H4 (cell line): ENCODE data around the gene MAP2K5. TPM values are rescaled to one million over a fixed set of nuclear protein-coding genes. Genes with fewer than 3 reads are reported as not detected.
A peak's percentile ranks its signal among the peaks of the same experiment; 100 is the strongest.
"Not testable (repeated sequence)": the region's sequence is repeated elsewhere in the genome, so short reads cannot be mapped to it uniquely, and the experiment has no call there.

ENCODE experiments used
- DNase-seq: peaks from one replicate; pipeline ENCODE4 v3.0.0-alpha.2; 2015; ENCODE audit warnings: low spot score
- total RNA-seq: library from RNA; depleted of rRNA; stranded (reverse); fragments of >200 nt; shearing (Covaris generic); gene quantifications from 2 replicates; pipeline ENCODE4 v1.2.3, GENCODE V29; 2014

MAP2K5 gene
- total RNA-seq, 1 experiment from 2014 or later, result 6.6 TPM

DNA sequence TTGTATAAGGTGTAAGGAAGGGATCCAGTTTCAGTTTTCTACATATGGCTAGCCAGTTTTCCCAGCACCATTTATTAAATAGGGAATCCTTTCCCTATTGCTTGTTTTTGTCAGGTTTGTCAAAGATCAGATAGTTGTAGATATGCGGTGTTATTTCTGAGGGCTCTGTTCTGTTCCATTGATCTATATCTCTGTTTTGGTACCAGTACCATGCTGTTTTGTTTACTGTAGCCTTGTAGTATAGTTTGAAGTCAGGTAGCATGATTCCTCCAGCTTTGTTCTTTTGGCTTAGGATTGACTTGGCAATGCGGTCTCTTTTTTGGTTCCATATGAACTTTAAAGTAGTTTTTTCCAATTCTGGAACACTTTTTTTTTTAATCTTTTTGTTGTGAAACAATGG lies 130.3 kb downstream of the MAP2K5 start:
- not testable (repeated sequence) for DNase-seq

DNA sequence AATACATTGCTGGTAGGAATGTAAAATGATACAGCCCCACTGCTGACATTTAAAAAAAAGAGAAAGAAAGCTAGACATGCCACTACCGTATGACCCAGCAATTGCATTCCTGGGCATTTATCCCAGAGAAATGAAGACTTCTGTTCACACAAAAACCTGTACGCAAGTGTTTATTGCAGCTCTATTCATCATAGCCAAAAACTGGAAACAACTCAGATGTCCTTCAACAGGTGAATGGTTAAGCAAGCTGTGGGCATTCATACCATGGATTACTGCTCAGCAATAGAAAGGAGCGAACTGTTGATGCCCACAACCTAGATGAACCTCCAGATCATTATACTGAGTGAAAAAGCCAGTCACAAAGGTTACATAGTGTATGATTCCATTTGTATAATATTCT lies 132.5 kb downstream of the MAP2K5 start:
- DNase-seq, result no peak

DNA sequence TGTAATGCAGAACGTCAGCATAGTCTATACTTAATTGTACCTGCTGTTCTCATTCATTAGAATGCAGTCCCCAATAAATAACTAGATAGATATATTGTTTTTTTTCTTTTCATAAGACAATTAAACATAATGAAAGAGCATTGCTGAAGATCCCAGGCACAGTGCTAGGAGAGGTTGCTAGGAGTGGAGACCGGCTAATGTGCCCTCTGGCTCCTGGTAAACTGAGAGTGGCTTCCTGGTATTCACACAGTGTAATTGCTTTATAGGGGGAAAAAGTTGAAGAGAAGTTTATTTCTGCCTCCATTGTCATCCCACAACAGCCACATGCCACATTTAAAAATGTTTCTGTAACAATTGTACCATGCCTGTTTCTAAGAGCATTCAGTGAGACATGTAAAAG lies 135.6 kb downstream of the MAP2K5 start:
- DNase-seq, result no peak

DNA sequence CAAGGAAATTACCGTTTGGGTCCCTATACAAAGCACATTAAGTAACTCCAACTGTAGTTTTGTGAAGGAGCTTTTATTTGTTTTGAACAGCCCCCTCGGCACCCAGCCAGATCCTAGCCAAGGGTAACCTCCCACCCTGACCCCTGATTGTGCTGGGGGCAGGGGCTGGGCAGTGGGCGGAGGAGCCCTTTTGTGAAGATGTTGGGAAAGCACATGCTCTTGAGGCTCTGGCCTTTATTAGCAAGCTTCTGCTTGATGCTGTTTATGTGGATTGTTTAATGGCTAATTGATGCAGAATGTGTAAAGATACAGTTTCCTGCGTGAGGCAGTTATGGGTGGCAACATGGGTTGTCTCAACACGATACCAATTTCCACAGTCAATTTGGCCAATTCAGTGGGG lies 136.5 kb downstream of the MAP2K5 start:
- no peak for DNase-seq

DNA sequence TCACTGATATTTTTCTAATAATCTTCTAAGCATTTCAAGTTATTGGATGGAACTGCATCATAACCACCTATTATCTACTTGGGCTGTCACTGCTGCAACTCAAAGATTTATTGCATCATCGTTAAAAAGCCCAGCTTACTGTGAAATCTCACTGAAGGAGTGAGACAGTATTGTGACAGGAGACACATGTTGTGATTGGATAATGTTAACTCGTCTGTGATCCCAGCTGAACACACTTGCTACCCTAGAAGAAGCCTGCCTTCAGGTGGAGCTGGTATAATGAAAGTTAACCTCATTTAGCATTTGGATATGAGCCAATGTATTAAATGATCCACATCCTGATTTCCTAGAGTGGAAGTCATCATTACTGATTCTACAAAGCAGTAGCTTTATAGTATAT lies 138.1 kb downstream of the MAP2K5 start:
- no peak for DNase-seq

DNA sequence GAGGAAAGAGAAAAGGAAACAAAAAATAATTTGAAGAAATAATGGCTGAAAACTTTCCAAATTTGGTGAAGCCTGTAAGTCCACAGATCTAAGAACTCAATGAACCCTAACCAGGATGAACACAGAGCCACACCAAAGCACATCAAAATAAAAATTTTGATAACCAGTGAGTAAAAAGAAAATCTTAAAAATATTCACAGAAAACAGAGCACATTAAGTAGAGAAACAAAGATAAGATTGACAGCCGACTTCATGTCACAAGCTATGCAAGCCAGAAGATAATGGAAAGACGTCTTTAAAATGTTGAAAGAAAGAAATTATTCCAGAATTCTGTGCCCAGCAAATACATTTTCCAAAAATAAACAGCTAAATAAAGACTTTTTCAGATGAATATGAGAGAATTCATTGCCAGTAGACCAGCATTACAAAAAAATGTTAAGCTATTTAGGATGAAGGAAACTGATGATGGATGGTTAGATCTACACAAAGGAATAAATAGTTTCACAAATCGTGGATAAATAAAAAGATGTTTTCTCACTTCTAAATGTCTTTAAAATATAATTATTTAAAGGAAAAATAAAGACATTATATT lies 142.6 kb downstream of the MAP2K5 start:
- DNase-seq, result peak; percentile 42

DNA sequence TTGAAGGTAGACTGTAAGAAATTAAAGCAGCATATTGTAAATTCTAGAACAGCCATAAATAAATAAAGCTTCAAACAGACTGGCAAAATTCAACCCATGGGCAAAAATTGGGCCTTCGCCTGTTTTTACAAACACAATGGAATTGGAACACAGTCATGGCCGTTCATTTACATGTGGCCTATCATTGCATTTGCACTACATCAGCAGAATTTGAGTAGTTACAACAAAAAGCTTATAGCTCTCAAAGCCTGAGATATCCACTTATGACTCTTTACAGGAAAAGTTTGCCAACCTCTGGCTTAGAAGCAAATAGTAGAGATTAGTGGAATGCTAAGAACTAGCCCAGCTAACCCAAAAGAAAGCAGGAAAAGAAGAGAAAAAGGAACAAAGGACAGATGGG lies 143.2 kb downstream of the MAP2K5 start:
- no peak for DNase-seq

DNA sequence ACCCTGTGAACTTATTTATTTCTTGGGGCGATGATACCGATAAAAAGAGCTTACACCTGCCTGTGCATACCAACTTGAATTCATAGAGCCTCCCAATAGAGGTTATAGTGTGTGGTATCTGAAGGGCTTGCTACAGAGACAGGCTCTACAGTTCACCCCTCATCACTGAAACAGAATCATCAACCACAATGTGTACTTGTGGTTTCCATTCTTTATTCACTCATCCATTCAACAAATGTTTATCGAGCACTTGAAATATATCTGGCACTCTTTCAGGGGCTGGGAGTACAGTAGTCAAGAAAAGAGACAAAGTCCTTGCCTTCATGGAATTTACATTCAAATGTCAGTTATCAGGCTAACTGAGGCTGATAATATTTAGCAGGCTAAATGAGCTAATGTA lies 148.4 kb downstream of the MAP2K5 start:
- DNase-seq, result peak; percentile 53

DNA sequence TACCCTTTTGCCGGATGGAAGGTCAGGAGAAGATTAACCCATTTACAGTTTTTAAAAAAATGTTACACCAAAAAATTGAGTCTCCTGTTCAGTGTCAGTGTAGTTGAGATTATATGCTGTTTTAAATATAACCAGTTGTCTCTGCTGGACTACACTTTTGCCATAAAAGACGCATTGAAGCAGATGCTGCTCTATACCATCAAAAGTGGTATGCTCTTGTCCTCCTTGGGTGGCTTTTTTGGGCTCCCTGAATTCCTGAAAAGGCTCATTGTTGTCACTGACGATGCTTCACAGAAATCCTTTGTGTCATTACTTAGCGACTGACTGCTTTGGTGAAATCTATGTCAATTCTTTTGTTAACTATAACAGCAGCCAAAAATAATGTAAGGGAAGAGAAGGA lies 148.9 kb downstream of the MAP2K5 start:
- no peak for DNase-seq

DNA sequence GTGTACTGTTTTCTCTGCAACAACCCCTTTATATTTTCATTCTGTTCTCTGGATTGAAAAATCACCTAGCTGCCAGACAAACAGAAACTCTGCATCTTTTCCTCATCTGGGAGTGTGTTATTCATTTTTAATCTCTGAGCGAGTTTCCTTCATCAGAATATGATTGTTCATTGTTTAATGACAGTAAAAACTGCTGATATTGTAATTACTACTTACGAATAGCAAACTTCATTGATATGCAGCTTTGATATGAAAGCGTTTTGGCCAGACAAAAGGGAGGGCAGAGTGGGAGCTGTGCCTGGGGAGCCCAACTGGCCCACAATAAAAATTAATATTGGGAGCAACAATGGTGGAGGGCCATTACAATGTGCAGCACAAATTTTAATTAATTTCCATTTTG lies 150.1 kb downstream of the MAP2K5 start:
- DNase-seq, result no peak

DNA sequence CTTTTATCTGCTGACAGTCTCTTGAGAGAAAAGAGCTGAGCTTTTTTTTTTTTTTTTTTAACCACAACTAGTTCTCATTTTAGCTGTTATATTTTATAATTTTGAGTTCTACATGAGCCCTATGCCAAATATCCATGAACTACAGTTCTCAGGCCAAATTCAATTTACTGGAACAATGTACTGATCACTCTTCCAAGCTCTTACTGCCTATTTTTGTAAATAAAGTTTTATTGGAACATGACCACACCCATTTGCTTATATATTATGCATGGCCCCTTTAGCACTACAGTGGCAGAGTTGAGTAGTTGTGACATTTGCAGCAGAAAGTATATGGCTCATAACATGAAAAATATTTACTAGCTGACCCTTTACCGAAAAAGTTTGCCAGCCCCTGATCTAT lies 153.6 kb downstream of the MAP2K5 start:
- no peak for DNase-seq

DNA sequence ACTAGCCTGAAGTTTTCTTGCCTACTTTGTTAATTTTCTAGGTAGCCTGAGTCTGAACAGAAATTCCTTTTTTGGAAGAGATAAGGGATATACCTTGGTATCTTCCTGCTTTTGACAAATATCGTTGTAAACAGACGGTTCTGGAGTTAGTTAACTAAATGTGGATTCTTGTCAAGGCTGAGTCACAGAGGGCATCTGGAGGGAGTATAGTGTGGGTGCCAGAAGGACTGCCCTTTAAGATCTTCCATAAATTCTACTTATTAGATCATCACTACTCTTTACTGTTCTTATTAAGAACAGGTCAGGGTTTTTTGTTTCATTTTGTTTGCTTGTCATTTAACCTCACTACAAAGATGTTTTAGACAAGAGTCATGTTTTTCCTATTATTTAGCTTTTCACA lies 157.5 kb downstream of the MAP2K5 start:
- no peak for DNase-seq

DNA sequence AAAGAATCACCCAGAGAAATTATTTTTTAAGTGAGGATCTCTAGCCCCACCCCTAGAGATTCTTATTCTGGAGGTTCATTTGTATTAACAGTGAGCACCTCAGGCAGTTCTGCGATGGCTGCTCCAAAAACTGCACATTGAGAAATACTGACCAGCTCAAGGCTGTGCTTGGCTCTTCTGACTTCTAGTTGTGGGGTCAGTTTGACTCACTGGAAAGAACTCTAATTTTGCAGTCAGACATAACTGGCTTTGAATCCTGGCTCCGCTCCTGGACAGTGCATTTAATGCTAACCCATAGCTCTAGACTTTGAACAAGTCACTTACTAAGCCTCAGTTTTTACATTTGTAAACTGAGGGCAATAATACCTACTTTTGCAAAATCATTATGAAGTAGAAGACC lies 159.2 kb downstream of the MAP2K5 start:
- DNase-seq, result no peak

DNA sequence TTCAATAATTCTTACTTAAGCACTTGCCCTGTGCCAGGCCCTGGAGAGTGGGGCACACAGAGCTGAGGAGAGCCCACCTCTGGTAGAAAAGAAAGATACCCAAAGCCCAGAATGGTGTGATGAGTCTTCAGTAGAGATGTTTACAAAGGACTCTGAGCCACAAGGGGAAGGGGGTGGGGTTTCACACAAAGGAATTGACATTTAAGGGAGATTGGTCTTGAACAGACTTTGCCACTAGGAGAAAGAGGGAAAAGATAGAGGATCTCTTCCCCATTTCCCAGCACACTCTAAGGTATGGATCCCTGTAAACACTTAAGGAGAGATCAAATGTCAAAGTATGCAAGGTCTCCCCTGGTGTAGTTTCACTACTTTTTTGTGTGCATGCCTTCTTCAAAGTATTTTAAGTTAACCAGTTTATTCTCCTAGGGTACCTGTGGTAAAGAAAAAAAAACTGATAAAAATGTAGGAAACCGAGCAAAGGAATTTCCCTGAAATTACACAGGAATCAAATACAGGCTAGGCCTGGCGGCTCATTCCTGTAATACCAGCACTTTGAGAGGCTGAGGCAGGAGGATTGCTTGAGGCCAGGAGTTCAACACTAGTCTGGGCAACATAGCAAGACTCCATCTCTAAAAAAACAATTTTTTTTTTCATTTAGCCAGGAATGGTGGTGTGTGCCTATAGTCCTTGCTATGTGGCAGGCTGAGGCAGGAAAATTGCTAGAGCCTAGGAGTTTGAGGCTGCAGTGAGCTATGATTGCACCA lies 165.2 kb downstream of the MAP2K5 start:
- no peak for DNase-seq

DNA sequence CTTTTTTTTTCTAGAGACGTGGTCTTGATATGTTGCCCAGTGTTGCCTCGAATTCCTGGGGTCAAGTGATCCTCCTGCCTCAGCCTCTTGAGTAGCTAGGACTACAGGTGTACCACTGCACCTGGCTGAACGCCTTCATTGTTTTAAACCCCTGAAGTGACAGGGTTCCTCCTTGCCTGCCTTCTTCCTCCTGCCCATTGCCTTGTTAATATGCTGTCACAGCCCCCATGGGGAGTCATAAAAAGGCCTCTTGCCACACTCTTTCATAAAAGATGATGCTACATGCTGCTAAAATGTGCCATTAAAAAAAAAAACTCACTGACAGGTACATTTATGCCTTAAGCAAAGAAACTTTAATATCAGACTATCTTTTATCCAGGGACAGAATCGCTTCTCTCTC lies 166.0 kb downstream of the MAP2K5 start:
- DNase-seq, result no peak

DNA sequence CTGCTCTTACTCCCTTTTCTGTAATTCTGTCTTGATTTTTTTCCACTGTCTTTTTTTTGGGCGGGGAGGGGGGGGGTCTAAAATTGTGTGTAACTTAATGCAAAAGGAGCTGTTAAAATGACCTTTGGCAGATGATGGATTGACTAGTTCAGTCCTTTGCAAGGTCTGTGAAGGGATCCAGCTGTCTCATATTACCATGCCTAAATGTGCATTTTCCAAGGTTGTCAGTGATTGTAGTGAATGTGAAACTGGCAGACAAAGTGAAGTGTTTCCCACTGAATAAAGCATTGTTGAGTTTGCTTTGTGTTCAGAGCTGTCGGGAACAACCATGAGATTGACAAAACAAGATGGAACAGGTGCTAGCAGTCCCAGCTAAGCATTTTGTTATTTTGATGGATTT lies 172.7 kb downstream of the MAP2K5 start:
- no peak for DNase-seq

DNA sequence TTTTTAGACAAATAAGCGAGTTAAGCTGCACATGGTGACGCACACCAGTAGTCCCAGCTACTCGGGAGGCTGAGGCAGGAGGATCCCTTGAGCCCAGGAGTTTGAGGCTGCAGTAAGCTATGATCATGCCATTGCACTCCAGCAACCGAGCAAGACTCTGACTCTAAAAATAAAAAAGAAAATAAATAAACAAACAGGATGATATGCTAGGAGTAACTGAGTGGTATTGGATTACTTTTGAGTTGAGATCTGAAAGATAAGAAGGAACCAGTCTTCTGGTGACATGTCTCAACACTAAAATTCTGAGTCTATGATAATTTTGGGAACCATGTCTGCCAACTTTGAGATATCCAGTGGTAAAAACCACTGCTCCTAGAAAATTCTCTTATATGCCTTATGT lies 173.7 kb downstream of the MAP2K5 start:
- no peak for DNase-seq

DNA sequence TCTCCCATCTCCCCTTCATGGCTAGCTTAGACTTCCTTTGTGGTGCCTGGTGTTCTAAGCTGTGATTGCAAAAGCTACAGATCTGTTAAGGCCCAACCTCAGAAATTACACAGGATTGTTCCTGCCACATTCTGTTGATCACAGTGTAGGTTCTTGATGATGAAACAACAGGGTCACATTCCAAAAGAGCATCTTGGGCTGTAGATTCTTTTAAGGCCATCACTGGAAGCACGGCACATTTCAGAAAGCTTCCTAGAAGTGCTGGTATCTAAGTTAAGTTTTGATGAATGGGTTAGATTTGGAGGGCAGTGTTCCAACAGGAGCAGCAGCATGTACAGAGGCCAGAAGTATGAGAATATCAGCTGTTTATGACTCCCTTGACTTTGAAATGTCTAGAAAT lies 175.3 kb downstream of the MAP2K5 start:
- no peak for DNase-seq

DNA sequence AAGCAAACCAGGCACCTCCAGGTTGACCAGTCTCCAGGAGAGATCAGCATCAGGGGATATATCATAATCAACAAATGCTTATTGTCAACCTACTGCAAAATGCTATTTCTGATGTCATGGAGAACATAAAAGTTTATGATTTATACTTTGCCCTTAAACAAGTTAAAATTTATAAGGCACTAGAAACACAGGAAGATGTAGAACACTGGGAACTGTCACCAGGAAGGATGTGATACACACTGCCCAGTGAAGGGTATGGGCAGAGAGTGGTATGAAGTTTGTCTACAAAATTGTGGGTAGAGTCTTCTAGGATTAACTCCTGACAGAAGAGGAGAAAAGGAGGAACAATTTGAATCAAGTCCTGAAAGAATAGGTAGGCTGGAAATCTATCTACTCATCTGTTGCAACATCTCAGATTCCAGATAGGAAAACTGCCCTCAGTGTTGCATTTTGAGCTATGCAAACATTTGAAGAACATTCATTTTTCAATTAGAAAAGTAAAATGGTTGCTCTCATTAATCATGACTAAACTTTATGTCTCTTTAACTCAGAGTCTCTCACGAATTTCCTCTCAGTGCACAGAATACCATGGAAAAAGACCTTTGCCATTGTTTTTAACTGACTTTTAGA lies 176.9 kb downstream of the MAP2K5 start:
- no peak for DNase-seq

DNA sequence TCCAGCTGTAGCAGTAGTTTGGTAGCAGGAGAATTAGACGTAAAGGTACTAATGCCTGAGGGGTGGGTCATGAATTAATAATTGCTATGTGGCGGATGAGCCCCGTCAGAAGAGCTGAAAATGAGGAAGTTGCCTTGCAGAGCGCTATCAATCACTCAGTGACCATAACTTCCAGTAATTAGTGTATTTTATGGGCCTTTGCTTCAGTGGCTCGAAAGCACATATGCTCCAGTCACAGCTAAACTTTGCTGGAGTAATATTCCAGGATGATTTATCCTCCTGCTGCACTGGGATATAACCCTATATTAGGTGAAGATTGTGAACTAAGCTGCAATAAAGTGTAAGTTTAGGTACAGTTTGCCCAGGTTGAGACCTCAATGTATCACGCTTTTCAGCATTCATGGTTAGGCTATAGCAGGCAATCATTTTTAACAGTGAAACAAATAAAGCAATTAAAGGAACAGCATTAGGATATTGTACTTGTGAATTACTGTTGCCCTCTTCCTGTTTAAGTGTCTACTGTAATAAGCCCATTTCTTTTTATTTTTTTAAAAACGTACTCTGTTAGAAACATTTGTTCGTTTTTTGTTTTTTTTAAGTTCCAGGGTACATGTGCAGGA lies 178.2 kb downstream of the MAP2K5 start:
- DNase-seq, result no peak

DNA sequence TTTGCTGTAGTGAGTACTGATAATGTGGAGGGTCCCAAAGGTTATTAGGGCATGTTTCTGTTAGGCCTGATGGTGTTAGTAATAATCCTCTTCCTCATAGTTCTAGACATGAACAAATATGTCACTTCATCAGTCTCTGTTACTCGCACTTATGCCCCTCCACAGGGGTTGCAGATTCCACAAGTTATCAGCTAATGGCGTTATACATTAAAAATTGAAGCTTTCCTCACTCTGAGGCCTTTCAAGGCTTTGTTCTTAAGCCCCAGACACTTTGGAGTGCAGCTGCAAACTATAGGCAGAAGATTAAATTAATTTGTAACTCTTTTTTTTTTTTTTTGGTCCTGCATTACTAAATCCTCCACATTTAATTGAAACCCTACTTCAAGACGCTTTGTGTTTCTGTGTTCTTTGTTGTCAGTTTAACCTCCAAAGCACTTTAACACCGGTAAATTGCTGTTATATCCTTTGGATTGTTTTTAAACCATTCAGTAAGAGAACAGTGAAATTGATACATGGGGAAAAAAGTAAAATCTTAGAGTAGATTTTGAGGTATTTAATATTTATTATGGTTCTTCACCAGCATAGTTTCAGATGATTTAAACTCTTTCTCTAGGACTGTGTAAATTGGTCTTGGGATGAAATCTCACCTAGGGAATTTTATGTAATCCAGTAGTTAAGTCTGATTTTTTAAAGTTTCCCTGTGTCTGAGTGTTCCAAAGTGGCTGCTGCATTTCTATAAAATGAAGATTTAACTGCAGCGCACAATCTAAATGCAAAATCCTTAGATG lies 179.7 kb downstream of the MAP2K5 start:
- no peak for DNase-seq
